Neuronal stem cell (in vitro differentiated cells): Measurements from ENCODE around the gene SMIM14.

Experiments
- DNase-seq: peaks from one replicate; pipeline ENCODE4 v3.0.0-alpha.2; 2013; ENCODE audit warnings: low spot score
- H2AFZ ChIP-seq: one replicate; pipeline ENCODE4 v1.6.1; 2013; ENCODE audit warnings: mild to moderate bottlenecking, low read length, inconsistent platforms
- H2AK5ac ChIP-seq: 2 replicates; pipeline ENCODE4 v1.6.1; 2013; ENCODE audit warnings: low read depth, mild to moderate bottlenecking, inconsistent platforms, low read length, moderate library complexity, mixed read lengths
- H2BK120ac ChIP-seq: 2 replicates; pipeline ENCODE4 v1.6.1; 2013; ENCODE audit warnings: low read depth, mild to moderate bottlenecking, inconsistent platforms, low read length, moderate library complexity, mixed read lengths
- H2BK12ac ChIP-seq: one replicate; pipeline ENCODE4 v1.6.1; 2013; ENCODE audit warnings: low read length, inconsistent platforms
- H2BK15ac ChIP-seq: 2 replicates; pipeline ENCODE4 v1.6.1; 2013; ENCODE audit warnings: mild to moderate bottlenecking, low read length, inconsistent platforms, mixed read lengths
- H2BK5ac ChIP-seq: one replicate; pipeline ENCODE4 v1.6.1; 2013; ENCODE audit warnings: inconsistent platforms, mild to moderate bottlenecking, low read length, moderate library complexity
- H3K14ac ChIP-seq: one replicate; pipeline ENCODE4 v1.6.1; 2013; ENCODE audit warnings: low read length, inconsistent platforms
- H3K18ac ChIP-seq: 2 replicates; pipeline ENCODE4 v1.6.1; 2013; ENCODE audit warnings: low read length, inconsistent platforms
- H3K23ac ChIP-seq: 2 replicates; pipeline ENCODE4 v1.6.1; 2013; ENCODE audit warnings: low read depth, mild to moderate bottlenecking, mixed read lengths, low read length, inconsistent platforms; ENCODE audit not compliant: poor library complexity
- H3K27ac ChIP-seq: replicated peaks from 3 replicates; pipeline ENCODE4 v1.5.1; 2013; ENCODE audit warnings: low read length, inconsistent platforms
- H3K27me3 ChIP-seq, 3 experiments: 2 replicates each; pipeline ENCODE4 v1.6.1; 2013; ENCODE audit warnings: low read length in 3 of 3, mild to moderate bottlenecking in 2 of 3, inconsistent platforms in 1 of 3, low read depth in 1 of 3, mixed read lengths in 1 of 3, moderate library complexity in 1 of 3; ENCODE audit not compliant: control insufficient read depth in 3 of 3, insufficient read depth in 3 of 3
- H3K36me3 ChIP-seq, 2 donors: replicated peaks in 1 of 2; 2 replicates each; pipeline ENCODE4 v1.6.1; 2013; ENCODE audit warnings: low read length in 2 of 2; ENCODE audit not compliant: control insufficient read depth in 2 of 2, insufficient read depth in 2 of 2
- H3K4ac ChIP-seq: 2 replicates; pipeline ENCODE4 v1.6.1; 2013; ENCODE audit warnings: inconsistent platforms, mild to moderate bottlenecking, low read length, moderate library complexity
- H3K4me1 ChIP-seq, 2 donors: 1 replicate in 1 of 2; 2 replicates in 1 of 2; pipeline ENCODE4 v1.6.1; 2013; ENCODE audit warnings: low read length in 2 of 2, low read depth in 1 of 2; ENCODE audit not compliant: control insufficient read depth in 2 of 2, insufficient read depth in 1 of 2
- H3K4me2 ChIP-seq: one replicate; pipeline ENCODE4 v1.6.1; 2013; ENCODE audit warnings: mild to moderate bottlenecking, low read length, inconsistent platforms; ENCODE audit not compliant: insufficient read depth, poor library complexity, severe bottlenecking
- H3K4me3 ChIP-seq, 2 donors: 2 replicates each; pipeline ENCODE4 v1.5.1; 2013; ENCODE audit warnings: low read length in 2 of 2, mild to moderate bottlenecking in 2 of 2, inconsistent platforms in 1 of 2, moderate library complexity in 1 of 2
- H3K79me1 ChIP-seq: one replicate; pipeline ENCODE4 v1.6.1; 2013; ENCODE audit warnings: low read depth, mild to moderate bottlenecking, inconsistent platforms, low read length, moderate library complexity
- H3K9ac ChIP-seq: one replicate; pipeline ENCODE4 v1.6.1; 2013; ENCODE audit warnings: mild to moderate bottlenecking, low read depth, low read length, inconsistent platforms; ENCODE audit not compliant: poor library complexity
- H3K9me3 ChIP-seq, 2 donors: replicated peaks in 1 of 2; 2 replicates each; pipeline versions ENCODE3 to v1.6.1; 2013; ENCODE audit warnings: low read length in 2 of 2, mild to moderate bottlenecking in 2 of 2, inconsistent platforms in 1 of 2, low read depth in 1 of 2, mixed read lengths in 1 of 2, moderate library complexity in 1 of 2; ENCODE audit not compliant: control insufficient read depth in 2 of 2, insufficient read depth in 1 of 2
- H4K8ac ChIP-seq: one replicate; pipeline ENCODE4 v1.6.1; 2013; ENCODE audit warnings: low read depth, mild to moderate bottlenecking, inconsistent platforms, low read length, moderate library complexity
- H4K91ac ChIP-seq: one replicate; pipeline ENCODE4 v1.6.1; 2013; ENCODE audit warnings: low read length, low read depth, mild to moderate bottlenecking, inconsistent platforms; ENCODE audit not compliant: poor library complexity
- WGBS, 2 donors: extraction: QIAGEN DNeasy Blood & Tissue Kit; methylation state at CpG; one replicate each; pipeline ENCODE4 v1.1.7; 2013; ENCODE audit warnings: missing lambda C conversion rate in 2 of 2, mixed read lengths in 1 of 2; ENCODE audit not compliant: insufficient read length in 2 of 2, insufficient replicate concordance in 1 of 2; ENCODE audit errors: extremely low coverage in 2 of 2; 5-methylcytosine and 5-hydroxymethylcytosine counted together

The SMIM14 gene

GRCh38 chr4:39524161-39524957, 114.3 kb downstream of the SMIM14 start:
- Histone ChIP-seq H3K36me3 (peaks cover 0 to 36% of the 10 kb centered on the region in 2 donors), H3K4me2 (no peak overlapping the region), H3K14ac (no peak overlapping the region), H3K27ac (no peak overlapping the region), H2AK5ac (no peak overlapping the region), H3K79me1 (no peaks in the 10 kb centered on the region), H4K91ac (no peak overlapping the region), H4K8ac (no peak overlapping the region), H2BK120ac (no peak overlapping the region), H2BK15ac (no peak overlapping the region), H2AFZ (no peak overlapping the region), H2BK12ac (no peak overlapping the region), H3K9me3 (peaks cover 0 to 2% of the 10 kb centered on the region in 2 donors), H3K9ac (no peak overlapping the region), H3K4me3 (no peak overlapping the region), H3K27me3 (no peaks in the 10 kb centered on the region), H3K4ac (no peak overlapping the region), H2BK5ac (no peak overlapping the region), H3K4me1 (peaks cover 2 to 4% of the 10 kb centered on the region in 2 donors), H3K23ac (no peak overlapping the region), H3K18ac (no peak overlapping the region)
- WGBS, 2 donors: no CpG with 5 or more reads among the region's 7 CpGs
- no peak for DNase-seq

GRCh38 chr4:39522068-39522467, 116.6 kb downstream of the SMIM14 start:
- Histone ChIP-seq H2BK5ac (no peak overlapping the region), H3K79me1 (no peaks in the 10 kb centered on the region), H2BK12ac (no peak overlapping the region), H4K91ac (no peak overlapping the region), H3K4me3 (no peak overlapping the region), H3K4me1 (no peaks in the 10 kb centered on the region), H3K27ac (no peak overlapping the region), H2BK15ac (no peak overlapping the region), H3K23ac (no peak overlapping the region), H2AFZ (no peak overlapping the region), H3K27me3 (no peaks in the 10 kb centered on the region), H4K8ac (no peak overlapping the region), H3K9me3 (no peaks in the 10 kb centered on the region), H3K14ac (no peak overlapping the region), H3K4ac (no peak overlapping the region), H3K36me3 (peaks cover 2 to 58% of the 10 kb centered on the region in 2 donors), H3K9ac (no peak overlapping the region), H3K4me2 (no peak overlapping the region), H3K18ac (no peak overlapping the region), H2BK120ac (no peak overlapping the region), H2AK5ac (no peak overlapping the region)
- no CpG with 5 or more reads among the region's 2 CpGs for WGBS, 2 donors
- no peak for DNase-seq

- Histone ChIP-seq H2BK120ac (no peak overlapping the region), H3K4me2 (no peak overlapping the region), H3K18ac (no peak overlapping the region), H2AK5ac (no peak overlapping the region), H4K8ac (no peak overlapping the region), H3K27me3 (no peaks in the 10 kb centered on the region), H4K91ac (no peak overlapping the region), H3K4ac (no peak overlapping the region), H2BK12ac (no peak overlapping the region), H3K4me1 (no peaks in the 10 kb centered on the region), H2AFZ (no peak overlapping the region), H3K9ac (no peak overlapping the region), H2BK5ac (no peak overlapping the region), H3K36me3 (peaks cover 2 to 64% of the 10 kb centered on the region in 2 donors), H3K4me3 (no peak overlapping the region), H3K9me3 (no peaks in the 10 kb centered on the region), H3K79me1 (no peaks in the 10 kb centered on the region), H3K14ac (no peak overlapping the region), H3K23ac (no peak overlapping the region), H2BK15ac (no peak overlapping the region), H3K27ac (no peak overlapping the region)
- no peak for DNase-seq
- no CpG with 5 or more reads among the region's 5 CpGs for WGBS, 2 donors
Observed at GRCh38 chr4:39521253-39521919, 117.3 kb downstream of the SMIM14 start.

- no peak overlapping the region for H3K4me3 ChIP-seq
- no peak overlapping the region for H3K4me2 ChIP-seq
- no peaks in the 10 kb centered on the region for H3K27me3 ChIP-seq
- H4K91ac ChIP-seq: no peak overlapping the region
- no peaks in the 10 kb centered on the region for H3K9me3 ChIP-seq
- DNase-seq: no peak
- peaks cover 4 to 82% of the 10 kb centered on the region in 2 donors for H3K36me3 ChIP-seq
- H3K79me1 ChIP-seq: peaks cover 2% of the 10 kb centered on the region
- no peak overlapping the region for H2BK5ac ChIP-seq
- no peak overlapping the region for H2BK120ac ChIP-seq
- no peaks in the 10 kb centered on the region for H3K4me1 ChIP-seq
- H3K18ac ChIP-seq: no peak overlapping the region
- H3K27ac ChIP-seq: no peak overlapping the region
- H3K4ac ChIP-seq: no peak overlapping the region
- H3K23ac ChIP-seq: no peak overlapping the region
- H3K9ac ChIP-seq: no peak overlapping the region
- no peak overlapping the region for H4K8ac ChIP-seq
- no peak overlapping the region for H2BK12ac ChIP-seq
- H2AK5ac ChIP-seq: no peak overlapping the region
- no peak overlapping the region for H3K14ac ChIP-seq
- H2BK15ac ChIP-seq: no peak overlapping the region
- H2AFZ ChIP-seq: no peak overlapping the region
- WGBS, 2 donors: no CpG with 5 or more reads among the region's 6 CpGs
Observed at GRCh38 chr4:39518484-39518883, 120.2 kb downstream of the SMIM14 start.
